K562 (cell line): ENCODE data around the gene SIRT4. TPM values are rescaled to one million over a fixed set of nuclear protein-coding genes. Genes with fewer than 3 reads are reported as not detected.

ENCODE experiments used
- ARID4B ChIP-seq: sonication (generic); formaldehyde crosslinking; IDR thresholded peaks from 2 replicates; pipeline ENCODE4 v1.8.0; 2022; ENCODE audit warnings: mild to moderate bottlenecking, missing genetic modification reagents
- DPF2 ChIP-seq: fragments of 450-650 bp; IDR thresholded peaks from 2 replicates; pipeline ENCODE4 v1.6.1; 2016
- GTF2A2 ChIP-seq: IDR thresholded peaks from 2 replicates; pipeline ENCODE4 v1.6.1; 2016; ENCODE audit warnings: mild to moderate bottlenecking, missing genetic modification characterization, missing compliant biosample characterization
- HNRNPUL1 ChIP-seq: fragments of 200-400 bp; formaldehyde crosslinking; IDR thresholded peaks from 2 replicates; pipeline ENCODE4 v1.6.1; 2017; ENCODE audit warnings: low read length
- HSF4 ChIP-seq: fragments of 250-450 bp; sonication (Bioruptor Pico); IDR thresholded peaks from 2 replicates; pipeline ENCODE4 v2.1.2; 2022; ENCODE audit warnings: mild to moderate bottlenecking, moderate library complexity, borderline replicate concordance
- KAT2B ChIP-seq: IDR thresholded peaks from one replicate; pipeline ENCODE4 v1.6.1; 2012; ENCODE audit warnings: low read depth, mild to moderate bottlenecking, control low read depth, inconsistent platforms, low read length, moderate library complexity
- MAFK ChIP-seq: IDR thresholded peaks from 2 replicates; pipeline ENCODE4 v1.6.1; 2011; ENCODE audit warnings: low read length, improper control_type of control experiment
- MIER1 ChIP-seq: fragments of 450-650 bp; IDR thresholded peaks from 2 replicates; pipeline ENCODE4 v1.6.1; 2016; ENCODE audit warnings: antibody characterized with exemption, mild to moderate bottlenecking, low read depth
- PBX2 ChIP-seq, 2 experiments: IDR thresholded peaks in 1 of 2; conservative IDR thresholded peaks in 1 of 2; 2 replicates each; pipeline ENCODE4 v1.6.1; 2016; ENCODE audit warnings: low read depth in 2 of 2, mild to moderate bottlenecking in 1 of 2, missing compliant biosample characterization in 1 of 2, missing genetic modification characterization in 1 of 2, moderate library complexity in 1 of 2
- PKNOX1 ChIP-seq: fragments of 450-650 bp; IDR thresholded peaks from 2 replicates; pipeline ENCODE4 v1.6.1; 2016
- PTRF ChIP-seq: fragments of 450-650 bp; IDR thresholded peaks from 2 replicates; pipeline ENCODE4 v1.6.1; 2016; ENCODE audit warnings: mild to moderate bottlenecking, missing genetic modification characterization, missing compliant biosample characterization
- RBM25 ChIP-seq: fragments of 200-400 bp; formaldehyde crosslinking; IDR thresholded peaks from 2 replicates; pipeline ENCODE4 v1.6.1; 2018; ENCODE audit warnings: low read length, low read depth, moderate library complexity; ENCODE audit not compliant: severe bottlenecking
- polyA plus RNA-seq, 8 experiments: library from polyadenylated mRNA; depleted of rRNA in 4 of 8; stranded (reverse) in 5 of 8; unstranded in 3 of 8; fragments of >200 nt; fragmentation: Nextera tagmentation in 2 of 8; fragmentation: Illumina TruSeq in 1 of 8; extraction: Ambion mirVana in 2 of 8; extraction: Trizol in 1 of 8; gene quantifications; 2 replicates each; pipeline versions ENCODE4 v1.2.1 to v1.2.3, GENCODE V29; 2011 to 2014; ENCODE audit warnings: inconsistent platforms in 1 of 8, missing spikeins in 1 of 8
- total RNA-seq, 7 experiments: library from RNA; depleted of rRNA in 6 of 7; stranded (reverse); fragments of >200 nt in 6 of 7; fragmentation: Illumina TruSeq in 2 of 7; extraction: Trizol in 2 of 7; gene quantifications; 2 replicates each; pipeline versions ENCODE4 v1.2.1 to v1.2.3, GENCODE V29; 2011 to 2021; ENCODE audit warnings: low replicate concordance in 1 of 7

Gene SIRT4
- total and polyA plus RNA-seq, 9 of the 15 experiments (the other 6 are each of a cell fraction or from before 2014, with no cell fraction given): 0.86 to 5.2 (median 2.4) TPM

GRCh38 chr12:120292411-120292660 is 9.8 kb upstream of the SIRT4 start (continued):
- TF ChIP-seq PBX2 (CRISPR knock-in tag; IDR thresholded peaks at IDR 0.05; ENCODE audit: low read depth) (no peak), PBX2 (tag; conservative IDR thresholded peaks at IDR 0.05; ENCODE audit: low read depth) (no peak), MAFK (no peak), KAT2B (no peak), RBM25 (no peak), HNRNPUL1 (no peak), PKNOX1 (no peak), GTF2A2 (tag) (no peak), PTRF (tag) (no peak), MIER1 (no peak), DPF2 (no peak), HSF4 (CRISPR knock-in tag) (no peak), ARID4B (CRISPR knock-in tag) (no peak)
